HG03558 (cell line): ENCODE results near the gene TMEM178A.
"Not testable (repeated sequence)": the region's sequence is repeated elsewhere in the genome, so short reads cannot be mapped to it uniquely, and the experiment has no call there.

ENCODE experiments used
- ATAC-seq: cut with Tn5 transposase; IDR thresholded peaks from one replicate; pipeline ENCODE4 v1.9.1; 2021; ENCODE audit warnings: moderate number of reproducible peaks; ENCODE audit not compliant: unreplicated experiment; ENCODE audit errors: extremely low read depth

Gene TMEM178A

DNA sequence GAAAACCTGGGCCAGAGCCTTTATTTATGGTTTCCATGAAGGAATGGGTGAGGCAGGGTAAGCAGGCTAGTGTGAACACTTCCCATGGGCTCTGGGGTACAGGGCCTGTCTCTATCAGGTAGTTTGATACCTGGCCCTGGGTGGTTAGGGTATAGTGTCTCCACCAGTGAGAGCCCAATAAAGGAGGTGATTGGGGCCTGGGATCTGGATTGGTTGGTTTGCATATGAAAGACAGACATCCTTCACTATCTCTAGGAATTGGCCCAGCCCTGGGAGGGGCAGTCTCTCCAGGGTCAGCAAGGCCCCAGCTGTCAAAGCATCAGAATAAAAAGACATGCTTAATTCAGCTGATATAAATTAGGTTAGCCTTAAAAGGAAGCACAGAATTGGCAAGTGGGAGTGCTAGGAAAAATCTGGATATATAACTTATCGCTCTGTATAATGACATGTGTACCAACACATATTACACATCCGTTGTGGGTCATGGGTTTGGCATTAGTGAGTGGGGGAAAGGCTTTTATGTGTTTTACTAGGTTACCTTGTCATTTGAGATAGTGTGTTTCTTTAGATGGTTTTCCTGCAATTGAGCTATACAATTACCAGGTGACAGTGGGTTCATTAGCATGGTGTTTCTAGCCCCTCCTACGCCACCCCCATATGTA is 18.5 kb upstream of the TMEM178A start:
- ATAC-seq = no peak

DNA sequence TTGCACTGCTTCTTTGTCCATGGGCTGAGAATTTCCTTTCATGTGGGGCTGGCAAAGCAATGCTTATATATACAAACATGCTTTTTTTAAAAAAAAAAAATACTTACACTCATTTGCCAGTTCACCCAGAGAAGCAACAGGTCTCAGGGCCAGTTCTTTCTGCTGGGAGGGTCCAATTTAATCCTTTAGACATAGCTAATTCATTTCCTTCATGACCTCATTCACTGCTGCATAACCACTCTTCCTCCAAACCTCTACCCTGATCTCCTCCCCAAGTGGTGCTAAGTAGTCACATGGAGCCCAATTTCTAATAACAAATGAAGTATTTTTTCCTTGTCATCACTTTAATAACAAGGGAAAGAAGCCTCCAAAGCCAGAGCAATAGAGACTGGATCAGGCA is 17.1 kb upstream of the TMEM178A start:
- no peak for ATAC-seq

DNA sequence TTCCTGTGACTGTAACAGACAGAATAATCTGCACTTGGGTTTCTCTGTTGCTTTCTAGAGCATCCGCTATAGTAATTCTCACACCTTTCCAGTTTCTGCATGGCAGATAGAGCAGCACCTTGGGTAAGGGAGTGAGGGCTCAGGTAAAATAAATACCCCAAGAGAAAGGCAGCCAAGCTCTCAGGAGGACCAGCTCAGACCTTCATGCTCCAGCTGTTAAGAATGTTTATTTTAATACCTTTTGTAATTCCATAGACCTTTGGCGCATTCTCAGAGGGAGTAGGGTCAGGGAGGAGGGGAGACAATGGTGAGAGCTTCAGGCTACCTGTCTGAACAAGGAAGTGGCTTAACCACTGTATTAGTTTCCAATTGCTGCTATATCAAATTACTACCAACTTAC is 16.2 kb upstream of the TMEM178A start:
- no peak for ATAC-seq

DNA sequence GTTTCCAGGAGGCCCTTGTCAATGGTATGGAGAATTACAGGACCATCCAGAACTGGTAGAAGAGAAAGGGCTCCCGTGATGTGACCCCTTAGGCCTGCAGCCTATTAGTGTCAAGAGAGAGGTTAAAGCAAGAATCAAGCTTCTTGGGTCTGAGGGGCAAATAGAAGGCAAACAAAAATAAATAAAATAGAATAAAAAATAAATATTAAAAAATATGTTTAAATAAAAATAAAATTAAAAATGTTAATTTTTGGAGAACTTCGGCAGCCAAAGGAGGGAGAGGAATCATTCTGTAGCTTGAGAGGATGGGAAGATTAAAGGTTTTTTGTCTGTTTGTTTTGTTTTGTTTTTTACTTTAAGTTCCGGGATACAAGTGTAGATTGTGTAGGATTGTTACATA is 15.2 kb upstream of the TMEM178A start:
- no peak for ATAC-seq

DNA sequence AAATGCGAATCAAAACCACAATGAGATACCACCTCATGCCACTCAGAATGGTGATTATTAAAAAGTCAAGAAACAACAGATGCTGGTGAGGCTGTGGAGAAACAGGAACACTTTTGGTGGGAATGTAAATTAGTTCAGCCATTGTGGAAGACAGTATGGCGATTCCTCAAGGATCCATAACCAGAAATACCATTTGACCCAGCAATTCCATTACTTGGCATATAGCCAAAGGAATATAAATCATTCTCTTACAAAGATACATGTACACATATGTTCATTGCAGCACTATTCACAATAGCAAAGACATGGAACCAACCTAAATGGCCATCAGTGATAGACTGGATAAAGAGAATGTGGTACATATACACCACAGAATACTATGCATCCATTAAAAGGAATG is 9.5 kb upstream of the TMEM178A start:
- not testable (repeated sequence) for ATAC-seq

DNA sequence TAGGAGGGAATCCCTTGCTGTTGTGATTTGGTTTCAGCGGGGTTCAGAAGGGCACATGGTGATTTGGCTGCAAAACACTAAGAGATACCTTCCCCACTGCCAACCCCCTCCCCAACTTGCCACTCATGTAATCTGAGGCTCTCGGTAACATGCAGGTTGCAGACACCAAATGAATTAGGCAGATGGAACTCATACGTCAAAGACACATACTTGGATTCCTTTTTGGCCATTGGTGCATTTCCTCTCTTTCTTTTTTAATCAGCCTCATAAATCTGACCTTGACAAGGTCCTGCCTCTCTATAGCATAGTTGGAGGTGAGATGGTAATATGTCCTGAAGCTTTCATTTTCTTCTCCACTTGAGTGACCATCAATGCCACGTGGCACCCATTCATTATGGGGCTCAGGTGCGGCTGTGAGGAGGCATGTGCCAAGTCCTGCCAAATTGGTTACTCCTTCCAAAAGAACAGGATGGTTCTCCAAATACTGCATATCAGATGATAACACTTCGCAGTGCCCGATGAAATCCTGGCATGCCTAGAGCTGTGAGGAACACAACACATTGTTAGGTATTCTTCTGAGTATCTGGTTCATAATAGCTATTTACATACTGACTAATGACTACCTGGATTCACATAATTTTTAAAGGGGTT is 8.3 kb upstream of the TMEM178A start:
- no peak for ATAC-seq

DNA sequence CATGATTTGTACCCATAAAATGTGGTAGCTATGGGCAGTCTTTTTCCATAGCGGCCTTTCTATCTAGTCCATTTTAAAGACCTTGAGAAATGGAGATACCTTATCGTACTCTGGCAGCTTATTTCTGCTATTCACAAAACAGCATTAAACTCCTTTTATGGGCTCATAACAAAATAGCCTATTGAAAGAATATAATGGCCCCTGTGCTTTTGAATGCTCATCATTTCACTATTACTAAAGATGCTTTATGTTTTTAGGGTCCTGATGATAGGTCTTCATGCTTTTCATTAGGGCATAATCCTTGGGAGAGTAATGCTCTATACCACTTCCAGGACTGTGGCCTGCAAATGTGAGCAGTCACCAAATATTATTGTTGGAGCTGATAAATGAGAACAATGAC is 7.3 kb upstream of the TMEM178A start:
- ATAC-seq = no peak

DNA sequence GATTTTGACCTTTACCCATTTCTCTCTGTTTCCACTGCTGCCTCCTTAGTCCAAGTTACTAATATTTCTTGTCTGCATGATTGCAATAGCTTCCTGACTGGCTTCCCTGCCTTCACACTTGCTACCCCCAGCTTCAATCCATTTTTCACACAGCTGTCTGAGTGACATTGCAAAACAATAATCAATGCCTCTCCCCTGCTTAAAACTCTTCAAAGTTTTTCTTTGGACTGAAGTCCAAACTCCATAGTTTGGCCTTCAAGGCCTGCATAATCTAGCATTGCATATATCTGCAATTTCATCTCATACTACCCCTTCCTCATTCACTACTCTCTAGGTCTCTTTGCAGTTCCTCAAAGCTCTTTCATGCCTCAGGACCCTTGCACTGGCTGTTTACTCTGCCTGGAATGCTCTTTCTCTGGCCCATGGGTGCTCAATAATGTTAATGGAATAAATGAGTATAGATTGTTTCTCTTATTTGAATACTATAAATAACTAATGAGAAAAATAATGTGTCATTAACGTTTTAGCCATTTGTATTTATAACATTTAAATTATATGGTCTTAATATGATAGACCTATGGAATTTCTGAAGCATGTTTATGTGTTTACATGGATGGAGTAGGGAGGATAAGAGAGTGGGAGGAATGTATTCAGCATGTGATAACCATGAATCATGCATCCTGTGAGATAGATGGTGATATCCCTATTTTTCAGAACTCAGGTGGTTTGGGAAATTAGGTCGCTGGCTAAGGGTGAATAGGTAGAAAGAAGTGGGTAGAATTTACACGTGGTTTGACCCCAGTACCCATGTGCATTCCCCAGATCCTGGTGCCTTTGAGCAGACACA is 5.7 kb upstream of the TMEM178A start:
- no peak for ATAC-seq

DNA sequence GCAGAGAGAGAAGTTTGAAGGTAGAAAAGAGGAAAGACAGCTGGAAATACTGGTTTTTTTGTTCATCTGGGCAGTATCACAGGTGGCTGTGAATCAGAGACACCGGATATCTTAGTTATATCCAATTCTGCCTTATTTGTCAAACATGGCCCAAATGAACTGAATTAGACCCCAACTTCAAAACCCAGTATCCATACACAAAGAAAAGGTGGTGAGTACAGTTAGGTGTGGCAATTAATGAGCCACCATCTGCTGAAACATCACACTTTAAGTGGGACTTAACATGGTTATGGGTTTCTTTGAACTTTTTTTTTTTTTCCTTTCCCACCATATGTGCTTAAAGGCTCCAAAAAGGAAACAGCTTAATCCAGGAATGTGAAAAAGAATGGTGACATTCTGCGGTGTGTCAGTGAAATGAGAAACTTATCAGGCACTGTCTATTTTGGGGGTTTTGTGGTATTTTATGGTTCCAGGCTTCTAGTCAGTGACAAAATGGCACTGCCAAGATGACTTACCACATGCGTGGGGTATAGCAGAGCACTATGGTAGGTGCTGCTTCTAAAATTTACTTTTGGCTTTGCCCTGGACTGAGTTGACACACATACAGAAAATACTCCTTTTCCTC is 5.0 kb upstream of the TMEM178A start:
- ATAC-seq = no peak

DNA sequence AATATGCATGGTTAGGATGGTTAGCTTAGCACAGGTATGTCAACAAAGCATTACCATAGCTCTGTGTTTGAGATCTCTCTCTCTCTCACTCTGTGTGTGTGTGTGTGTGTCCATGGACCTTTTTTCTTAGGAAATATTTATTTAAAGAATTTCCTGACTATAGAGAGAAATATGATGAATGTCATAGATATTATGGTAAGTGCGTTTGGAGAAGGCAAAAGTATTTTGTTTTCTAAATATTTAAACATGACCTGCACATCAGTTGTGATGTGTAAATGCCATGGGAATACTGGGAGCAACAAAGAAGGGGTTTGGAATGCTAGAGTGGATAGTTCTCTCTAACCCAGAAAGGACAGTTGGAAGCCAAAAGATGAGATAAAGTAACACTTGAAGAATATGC is 3.9 kb upstream of the TMEM178A start:
- no peak for ATAC-seq

DNA sequence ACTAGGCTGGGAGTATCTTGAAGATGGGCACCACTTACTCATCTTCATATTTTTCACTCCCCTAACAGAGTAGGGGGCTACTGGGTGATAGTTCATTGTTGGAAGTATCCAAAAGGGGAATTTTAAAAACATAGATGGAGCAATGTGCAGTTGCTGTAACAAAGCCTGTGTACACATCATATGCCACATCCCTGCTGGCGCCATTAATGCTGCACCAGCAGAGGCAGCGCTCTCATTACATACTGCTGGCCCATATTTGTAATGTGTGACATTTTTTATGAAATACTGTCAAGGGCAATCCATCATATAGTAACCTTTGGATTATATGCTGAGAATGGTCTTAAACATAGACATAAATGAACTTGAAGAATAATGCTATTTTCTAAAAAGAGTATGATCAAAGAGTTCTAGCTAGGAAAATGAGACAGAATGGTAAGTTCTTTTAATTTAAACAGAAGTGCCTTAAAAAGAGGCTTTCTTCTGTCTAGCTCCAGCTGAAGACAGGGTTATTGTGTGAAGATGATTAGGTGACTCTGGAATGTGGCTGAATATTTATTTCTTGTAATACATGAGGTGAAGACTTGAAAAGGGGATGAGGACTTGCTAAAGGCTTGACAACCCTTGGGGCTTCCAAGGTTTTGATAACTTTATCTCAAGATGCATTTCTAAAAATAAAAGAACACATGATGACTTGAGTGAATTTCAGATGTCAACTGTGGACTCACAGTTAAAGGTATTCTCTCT is 2.4 kb upstream of the TMEM178A start:
- ATAC-seq = no peak

DNA sequence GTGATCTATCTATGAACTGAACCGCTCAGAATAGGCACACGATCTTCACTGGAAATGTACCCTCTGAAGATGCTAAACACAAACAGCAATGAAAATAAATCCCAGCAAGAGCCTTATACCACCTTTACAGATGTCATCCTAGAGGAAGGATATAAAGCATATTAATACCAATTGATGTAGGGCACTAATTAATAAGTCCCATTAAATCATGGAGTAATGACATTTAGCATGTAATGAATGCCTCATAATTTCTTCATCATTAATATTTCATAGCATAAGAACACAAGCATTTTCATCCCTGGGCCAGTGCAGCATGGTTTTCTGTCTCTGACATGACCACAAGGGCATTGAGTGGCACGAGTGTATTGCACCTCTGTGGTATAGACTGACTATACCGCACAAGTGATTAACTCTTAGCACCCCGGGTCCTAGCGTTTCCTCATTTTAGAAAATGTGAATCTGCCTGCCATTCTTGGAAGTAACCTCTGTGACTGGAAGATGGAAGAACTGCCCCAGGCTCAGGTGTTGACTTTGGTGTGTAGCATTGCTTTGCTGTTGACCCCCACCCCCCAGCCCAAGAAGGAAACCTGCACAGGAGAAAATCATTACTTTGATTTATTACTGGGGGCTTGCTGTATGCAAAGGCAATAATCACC is 1.4 kb upstream of the TMEM178A start:
- ATAC-seq = no peak

DNA sequence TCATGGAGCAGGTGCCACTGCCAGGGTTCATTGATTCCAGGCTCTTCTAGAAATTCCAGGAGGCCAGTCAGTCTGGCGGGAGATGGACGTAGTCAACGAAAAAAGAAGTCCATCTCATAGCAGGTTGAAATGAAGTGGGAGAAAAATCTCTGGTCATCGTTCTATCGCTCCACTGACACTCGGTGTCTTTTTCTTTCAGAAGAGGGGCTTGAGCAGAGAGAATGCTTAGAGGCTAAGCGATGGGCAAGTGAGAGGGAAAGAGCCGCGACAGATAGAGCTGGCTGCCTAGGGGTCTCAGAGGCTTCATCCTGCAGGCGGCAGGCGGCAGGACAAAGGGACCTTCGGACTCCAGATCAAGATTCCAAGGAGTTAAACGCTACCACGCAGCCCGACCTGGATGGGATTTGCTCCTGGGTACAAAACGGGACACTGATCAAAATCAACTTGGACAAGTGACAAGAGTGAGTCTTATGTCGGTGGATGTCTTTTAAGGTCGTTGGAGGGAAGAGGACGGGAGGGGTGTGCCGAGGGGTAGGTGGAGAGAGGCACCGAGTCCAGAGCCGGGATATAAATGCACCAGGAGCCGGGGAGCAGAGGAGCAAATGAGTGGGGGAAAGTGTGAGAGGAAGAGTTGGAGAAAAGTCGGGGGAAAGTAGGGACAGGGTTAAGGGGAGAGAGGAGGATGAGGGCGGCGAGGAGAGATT is 677 bp upstream of the TMEM178A start:
- no peak for ATAC-seq

DNA sequence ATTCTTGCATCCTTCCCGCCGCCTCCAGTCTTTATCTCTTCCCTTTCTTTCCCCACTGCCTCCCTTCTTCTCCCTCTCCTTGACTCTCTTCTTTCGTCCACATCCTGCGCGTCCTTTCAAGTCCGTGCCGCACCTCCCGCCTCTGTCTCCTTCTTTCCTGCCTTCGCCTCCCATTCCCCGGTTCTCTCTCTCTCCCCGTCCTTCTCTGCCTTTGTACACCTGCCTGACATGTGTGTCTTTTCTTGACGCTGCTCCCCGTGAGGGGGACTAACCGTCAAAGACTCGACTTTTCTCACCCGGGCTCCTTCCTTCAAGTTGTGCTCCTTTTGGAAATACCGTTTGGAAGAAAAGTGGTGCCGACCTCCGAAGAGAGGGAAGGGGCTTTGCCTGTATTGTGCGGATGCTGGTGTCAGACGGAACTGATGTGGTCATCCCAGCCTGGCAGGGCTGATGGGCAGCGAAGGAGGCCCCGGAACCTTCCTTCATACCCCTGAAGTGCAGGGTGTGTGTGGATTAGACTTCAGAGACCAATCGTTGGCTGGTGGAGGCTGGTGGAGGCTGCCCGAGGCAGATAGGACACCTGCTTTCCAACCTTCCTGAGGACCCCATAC is 879 bp downstream of the TMEM178A start:
- no peak for ATAC-seq

DNA sequence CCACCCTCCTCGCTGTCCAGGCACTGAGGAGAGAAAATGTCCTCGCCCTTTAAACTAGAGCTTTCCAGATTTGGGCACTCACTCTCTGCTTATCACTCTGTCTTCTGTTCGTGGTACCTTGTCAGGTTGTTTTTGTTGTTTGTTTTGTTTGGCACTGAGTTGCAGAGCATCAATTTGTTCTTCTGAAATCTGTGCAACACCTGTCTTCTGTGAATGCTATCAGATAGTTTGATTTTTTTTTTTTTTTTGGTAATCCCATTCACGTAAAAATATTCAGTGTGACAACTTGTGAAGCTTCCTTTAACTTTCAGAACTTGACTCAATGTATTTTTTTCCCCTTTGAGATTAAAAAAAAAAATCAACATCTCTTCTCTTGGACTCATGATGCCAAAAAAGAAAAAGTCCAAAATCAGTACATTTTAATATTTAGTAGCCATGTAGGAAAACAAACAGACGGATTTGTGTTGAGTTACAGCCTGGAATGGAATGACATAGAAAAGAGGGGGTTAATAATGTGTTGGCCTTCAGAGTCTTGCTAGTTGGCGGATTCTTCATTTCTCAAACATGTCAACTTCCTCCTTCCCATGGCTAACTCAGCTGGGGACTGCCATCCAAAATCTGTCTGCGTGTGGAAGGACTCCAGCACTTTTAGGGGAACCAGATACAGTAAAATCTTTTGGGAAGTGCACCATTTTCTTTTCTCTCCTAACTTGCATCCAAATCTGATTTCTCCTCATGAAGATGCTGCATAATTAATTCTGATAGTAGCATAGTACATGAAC is 1.6 kb downstream of the TMEM178A start:
- ATAC-seq = no peak

DNA sequence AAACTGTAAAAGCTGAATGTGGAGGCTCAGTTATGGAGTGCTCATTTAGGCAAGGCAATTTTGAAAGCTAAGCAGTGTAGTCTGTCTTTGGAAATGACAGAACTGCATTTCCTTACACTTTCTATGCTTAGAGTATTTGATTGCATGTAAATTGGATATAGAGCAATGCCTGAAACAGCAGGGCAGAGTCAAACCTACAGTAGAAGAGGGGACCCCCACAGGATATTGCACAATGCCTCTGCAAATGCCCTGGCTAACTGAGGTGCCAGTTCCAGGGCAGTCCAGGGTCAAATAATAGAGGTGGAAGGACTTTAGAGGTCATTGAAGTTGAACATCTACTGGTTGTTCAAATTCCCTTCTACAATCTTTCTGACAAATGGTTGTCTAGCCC is 2.2 kb downstream of the TMEM178A start:
- no peak for ATAC-seq

DNA sequence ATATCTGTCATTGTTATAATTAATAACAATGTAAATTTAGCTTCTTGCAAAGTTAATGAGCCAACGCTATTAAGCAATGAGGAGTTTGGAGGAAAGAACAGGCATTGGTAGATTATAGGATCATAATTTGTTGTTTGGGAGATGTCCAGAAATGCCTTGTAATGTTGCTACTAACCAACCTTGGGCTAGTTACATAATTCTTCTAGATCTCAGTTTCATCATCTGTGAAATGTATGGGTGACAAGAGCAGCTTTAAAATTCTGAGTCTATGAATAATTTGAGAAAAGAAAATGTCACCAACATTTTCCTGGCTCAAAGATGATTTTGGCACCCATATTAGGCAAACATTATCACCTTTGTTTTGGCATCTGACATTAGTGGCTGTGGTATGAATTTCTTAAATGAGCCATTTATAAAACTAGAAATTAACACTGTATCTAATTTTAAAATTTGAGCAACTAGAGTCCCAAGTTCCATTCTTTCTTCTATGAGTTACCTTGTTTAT is 2.9 kb downstream of the TMEM178A start:
- ATAC-seq = no peak

DNA sequence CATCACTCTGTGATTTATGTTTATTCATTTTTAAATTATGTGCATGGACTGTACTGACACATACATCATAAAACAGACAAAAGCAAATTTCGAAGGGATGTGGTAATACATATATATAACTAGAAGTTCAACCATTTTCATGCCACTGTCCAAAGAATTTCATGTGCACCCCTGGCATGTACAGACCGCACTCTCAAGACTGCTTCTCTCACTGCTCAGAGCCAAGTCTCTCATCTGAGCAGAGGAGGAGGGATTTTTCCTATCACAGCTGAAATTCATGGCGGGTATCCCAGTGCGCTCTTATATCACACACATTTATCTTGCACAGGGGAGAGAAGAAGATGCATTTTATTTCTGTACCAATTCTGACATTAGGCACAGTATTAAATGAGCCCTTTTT is 5.9 kb downstream of the TMEM178A start:
- no peak for ATAC-seq
